H9 (cell line): ENCODE results near the gene VPS33A. TPM values are rescaled to one million over a fixed set of nuclear protein-coding genes. Genes with fewer than 3 reads are reported as not detected.

Experiments used
- DNase-seq: peaks from one replicate; pipeline ENCODE4 v3.0.0-alpha.2; 2017
- H2AFZ ChIP-seq: one replicate; pipeline ENCODE4 v1.6.1; 2013; ENCODE audit warnings: mild to moderate bottlenecking, low read length, control low read depth, moderate library complexity
- H2AK5ac ChIP-seq: 2 replicates; pipeline ENCODE4 v1.6.1; 2013; ENCODE audit warnings: low read length, control low read depth, mixed read lengths; ENCODE audit not compliant: insufficient read length
- H2BK120ac ChIP-seq: one replicate; pipeline ENCODE4 v1.6.1; 2013; ENCODE audit warnings: low read depth, mild to moderate bottlenecking, low read length, control low read depth, inconsistent platforms; ENCODE audit not compliant: poor library complexity, severe bottlenecking
- H2BK12ac ChIP-seq: 2 replicates; pipeline ENCODE4 v1.6.1; 2013; ENCODE audit warnings: low read length, control low read depth, mixed read lengths, low read depth; ENCODE audit not compliant: insufficient read length
- H2BK15ac ChIP-seq: 2 replicates; pipeline ENCODE4 v1.6.1; 2013; ENCODE audit warnings: low read depth, low read length, control low read depth
- H2BK20ac ChIP-seq: one replicate; pipeline ENCODE4 v1.6.1; 2013; ENCODE audit warnings: low read depth, mild to moderate bottlenecking, low read length, control low read depth, inconsistent platforms; ENCODE audit not compliant: poor library complexity, severe bottlenecking
- H2BK5ac ChIP-seq: 2 replicates; pipeline ENCODE4 v1.6.1; 2013; ENCODE audit warnings: low read length, control low read depth, mixed read lengths; ENCODE audit not compliant: insufficient read length
- H3K14ac ChIP-seq: 2 replicates; pipeline ENCODE4 v1.6.1; 2013; ENCODE audit warnings: low read length, control low read depth; ENCODE audit not compliant: insufficient read depth
- H3K18ac ChIP-seq: 2 replicates; pipeline ENCODE4 v1.6.1; 2013; ENCODE audit warnings: low read depth, mild to moderate bottlenecking, mixed read lengths, low read length, control low read depth; ENCODE audit not compliant: insufficient read length
- H3K23ac ChIP-seq: 2 replicates; pipeline ENCODE4 v1.6.1; 2013; ENCODE audit warnings: low read length, control low read depth, mixed read lengths, low read depth; ENCODE audit not compliant: insufficient read length
- H3K23me2 ChIP-seq: 2 replicates; pipeline ENCODE4 v1.6.1; 2013; ENCODE audit warnings: low read depth, mild to moderate bottlenecking, mixed read lengths, low read length, control low read depth; ENCODE audit not compliant: insufficient read length, poor library complexity, severe bottlenecking
- H3K27ac ChIP-seq: 2 replicates; pipeline ENCODE4 v1.5.1; 2013; ENCODE audit warnings: low read length, control low read depth, mixed read lengths, low read depth; ENCODE audit not compliant: insufficient read length
- H3K27me3 ChIP-seq: 2 replicates; pipeline ENCODE4 v1.6.1; 2013; ENCODE audit warnings: low read length, control low read depth, inconsistent platforms; ENCODE audit not compliant: insufficient read depth
- H3K4ac ChIP-seq: 2 replicates; pipeline ENCODE4 v1.6.1; 2013; ENCODE audit warnings: low read depth, mild to moderate bottlenecking, control low read depth, inconsistent platforms, low read length, moderate library complexity
- H3K4me1 ChIP-seq: 2 replicates; pipeline ENCODE4 v1.6.1; 2013; ENCODE audit warnings: low read length, control low read depth, inconsistent platforms; ENCODE audit not compliant: insufficient read depth
- H3K4me2 ChIP-seq: 2 replicates; pipeline ENCODE4 v1.6.1; 2013; ENCODE audit warnings: low read length, control low read depth, mixed read lengths; ENCODE audit not compliant: insufficient read length, insufficient read depth
- H3K56ac ChIP-seq: 2 replicates; pipeline ENCODE4 v1.6.1; 2013; ENCODE audit warnings: low read depth, mild to moderate bottlenecking, mixed read lengths, low read length, control low read depth; ENCODE audit not compliant: insufficient read length
- H3K79me1 ChIP-seq: 2 replicates; pipeline ENCODE4 v1.6.1; 2013; ENCODE audit warnings: low read depth, mild to moderate bottlenecking, moderate library complexity, low read length, control low read depth, inconsistent platforms; ENCODE audit not compliant: insufficient read depth, poor library complexity, severe bottlenecking
- H3K79me2 ChIP-seq: 2 replicates; pipeline ENCODE4 v1.6.1; 2013; ENCODE audit warnings: low read length, control low read depth, inconsistent platforms; ENCODE audit not compliant: insufficient read depth
- H3K9ac ChIP-seq: 2 replicates; pipeline ENCODE4 v1.6.1; 2013; ENCODE audit warnings: low read length, control low read depth, mixed read lengths; ENCODE audit not compliant: insufficient read length; ENCODE audit errors: extremely low read depth
- H3K9me3 ChIP-seq: one replicate; pipeline ENCODE4 v1.6.1; 2013; ENCODE audit warnings: low read depth, low read length, inconsistent platforms; ENCODE audit not compliant: control insufficient read depth
- H3T11ph ChIP-seq: one replicate; pipeline ENCODE4 v1.6.1; 2013; ENCODE audit warnings: mild to moderate bottlenecking, low read length, control low read depth, inconsistent platforms
- H4K20me1 ChIP-seq: one replicate; pipeline ENCODE4 v1.6.1; 2013; ENCODE audit not compliant: control insufficient read depth, insufficient read length, insufficient read depth
- H4K5ac ChIP-seq: 2 replicates; pipeline ENCODE4 v1.6.1; 2013; ENCODE audit warnings: low read depth, mild to moderate bottlenecking, mixed read lengths, low read length, control low read depth; ENCODE audit not compliant: insufficient read length
- H4K8ac ChIP-seq: replicated peaks from 2 replicates; pipeline ENCODE4 v1.6.1; 2013; ENCODE audit warnings: low read length, control low read depth, mixed read lengths, low read depth; ENCODE audit not compliant: insufficient read length
- H4K91ac ChIP-seq: 2 replicates; pipeline ENCODE4 v1.6.1; 2013; ENCODE audit warnings: low read depth, mild to moderate bottlenecking, moderate library complexity, mixed read lengths, low read length, control low read depth; ENCODE audit not compliant: insufficient read length
- H3K27ac Mint-ChIP-seq, 3 experiments: 2 replicates in 2 of 3; 3 replicates in 1 of 3; pipeline ENCODE4 v1.8.0; 2020 to 2021; ENCODE audit warnings: mixed read lengths in 3 of 3, mild to moderate bottlenecking in 1 of 3, moderate library complexity in 1 of 3
- H3K27me3 Mint-ChIP-seq: 2 replicates; pipeline ENCODE4 v1.8.0; 2021; ENCODE audit warnings: low read depth, mild to moderate bottlenecking, moderate library complexity, mixed read lengths
- H3K36me3 Mint-ChIP-seq, 3 experiments: 2 replicates in 2 of 3; 3 replicates in 1 of 3; pipeline ENCODE4 v1.8.0; 2020 to 2021; ENCODE audit warnings: low read depth in 3 of 3, mixed read lengths in 3 of 3; ENCODE audit not compliant: insufficient read depth in 1 of 3
- H3K4me1 Mint-ChIP-seq, 2 experiments: 2 replicates each; pipeline ENCODE4 v1.8.0; 2020; ENCODE audit warnings: mixed read lengths in 2 of 2
- H3K4me3 Mint-ChIP-seq, 2 experiments: 2 replicates in 1 of 2; 3 replicates in 1 of 2; pipeline ENCODE4 v1.8.0; 2020 to 2021; ENCODE audit warnings: mild to moderate bottlenecking in 2 of 2, mixed read lengths in 2 of 2, moderate library complexity in 1 of 2
- H3K9me3 Mint-ChIP-seq, 2 experiments: 2 replicates in 1 of 2; 3 replicates in 1 of 2; pipeline ENCODE4 v1.8.0; 2020; ENCODE audit warnings: mild to moderate bottlenecking in 2 of 2, mixed read lengths in 2 of 2, moderate library complexity in 1 of 2
- WGBS: extraction: QIAGEN DNeasy Blood & Tissue Kit; methylation state at CpG from one replicate; pipeline ENCODE4 v1.1.7; 2013; ENCODE audit warnings: missing lambda C conversion rate, low lambda C conversion rate, mixed read lengths; ENCODE audit not compliant: insufficient read length; ENCODE audit errors: extremely low coverage; 5-methylcytosine and 5-hydroxymethylcytosine counted together
- total RNA-seq: library from RNA; stranded (reverse); gene quantifications from 2 replicates; pipeline ENCODE4 v1.2.1, GENCODE V29; 2021
- TF ChIP-seq, protein P1 (sequence below): fragments of 200-600 bp; sonication (generic); conservative IDR thresholded peaks from 3 replicates; pipeline ENCODE4 v1.8.0; 2021; ENCODE audit warnings: antibody characterized with exemption, mild to moderate bottlenecking

The VPS33A gene
- total RNA-seq, 1 experiment from 2014 or later = 45.9 TPM

- no peak overlapping the region for H4K5ac ChIP-seq
- no peak overlapping the region for H3K56ac ChIP-seq
- no peak overlapping the region for H3K23ac ChIP-seq
- H3K36me3 Mint-ChIP-seq = peaks cover 8 to 24% (median 23%) of the 10 kb centered on the region in 3 experiments; a peak in 6 of 7 replicates
- peak overlapping the region; percentile 95 to 97 for H3K4me3 Mint-ChIP-seq
- peaks cover 3 to 6% of the 10 kb centered on the region in 2 experiments; a peak in 2 of 4 replicates for H3K4me1 Mint-ChIP-seq
- H3K79me2 ChIP-seq = no peaks in the 10 kb centered on the region
- peak overlapping the region; percentile 34 for H3K18ac ChIP-seq
- no peak overlapping the region for H2BK15ac ChIP-seq
- H3K14ac ChIP-seq = peak overlapping the region; percentile 2; the same call in 1 of the 2 replicates
- no peak overlapping the region for H3K27ac ChIP-seq
- H3K79me1 ChIP-seq = no peaks in the 10 kb centered on the region
- peaks cover 2 to 4% of the 10 kb centered on the region in 2 experiments; a peak in 2 of 5 replicates for H3K9me3 Mint-ChIP-seq
- no peak overlapping the region for H2BK12ac ChIP-seq
- H3T11ph ChIP-seq = no peak overlapping the region
- peaks cover 3% of the 10 kb centered on the region; the same call in 1 of the 2 replicates for H3K27me3 Mint-ChIP-seq
- peak overlapping the region; percentile 98; a peak in 5 of 7 replicates for H3K27ac Mint-ChIP-seq
- no peaks in the 10 kb centered on the region for H3K4me1 ChIP-seq
- no peak overlapping the region for H2AFZ ChIP-seq
- TF ChIP-seq, protein P1, sequence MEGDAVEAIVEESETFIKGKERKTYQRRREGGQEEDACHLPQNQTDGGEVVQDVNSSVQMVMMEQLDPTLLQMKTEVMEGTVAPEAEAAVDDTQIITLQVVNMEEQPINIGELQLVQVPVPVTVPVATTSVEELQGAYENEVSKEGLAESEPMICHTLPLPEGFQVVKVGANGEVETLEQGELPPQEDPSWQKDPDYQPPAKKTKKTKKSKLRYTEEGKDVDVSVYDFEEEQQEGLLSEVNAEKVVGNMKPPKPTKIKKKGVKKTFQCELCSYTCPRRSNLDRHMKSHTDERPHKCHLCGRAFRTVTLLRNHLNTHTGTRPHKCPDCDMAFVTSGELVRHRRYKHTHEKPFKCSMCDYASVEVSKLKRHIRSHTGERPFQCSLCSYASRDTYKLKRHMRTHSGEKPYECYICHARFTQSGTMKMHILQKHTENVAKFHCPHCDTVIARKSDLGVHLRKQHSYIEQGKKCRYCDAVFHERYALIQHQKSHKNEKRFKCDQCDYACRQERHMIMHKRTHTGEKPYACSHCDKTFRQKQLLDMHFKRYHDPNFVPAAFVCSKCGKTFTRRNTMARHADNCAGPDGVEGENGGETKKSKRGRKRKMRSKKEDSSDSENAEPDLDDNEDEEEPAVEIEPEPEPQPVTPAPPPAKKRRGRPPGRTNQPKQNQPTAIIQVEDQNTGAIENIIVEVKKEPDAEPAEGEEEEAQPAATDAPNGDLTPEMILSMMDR = no peak
- DNase-seq = no peak
- peak overlapping the region; percentile 63 for H3K9ac ChIP-seq
- no peak overlapping the region for H4K8ac ChIP-seq
- H2BK5ac ChIP-seq = no peak overlapping the region
- H3K27me3 ChIP-seq = no peaks in the 10 kb centered on the region
- WGBS = no CpG with 5 or more reads among the region's 17 CpGs
- no peaks in the 10 kb centered on the region for H4K20me1 ChIP-seq
- H4K91ac ChIP-seq = no peak overlapping the region
- no peak overlapping the region for H2AK5ac ChIP-seq
- H3K4ac ChIP-seq = no peak overlapping the region
- no peak overlapping the region for H2BK120ac ChIP-seq
- H2BK20ac ChIP-seq = no peak overlapping the region
- peak overlapping the region; percentile 93 for H3K4me2 ChIP-seq
- no peaks in the 10 kb centered on the region for H3K23me2 ChIP-seq
- no peaks in the 10 kb centered on the region for H3K9me3 ChIP-seq
These were observed 436 bp downstream of the VPS33A start for GRCh38 chr12:122265886-122266229.
